ENCODE measurements around the gene ANXA2.

ANXA2 gene

GRCh38 chr15:60324706-60325438, 72.9 kb downstream of the ANXA2 start:
- Mint-ChIP-seq H3K27ac (no peak overlapping the region), H3K4me1 (ENCODE audit: low read depth) (peaks cover 8% of the 10 kb centered on the region), H3K27me3 (ENCODE audit: low read depth) (peaks cover 54% of the 10 kb centered on the region), H3K9me3 (no peaks in the 10 kb centered on the region), H3K4me3 (no peak overlapping the region), H3K36me3 (ENCODE audit: low read depth) (no peaks in the 10 kb centered on the region)
- DNase-seq (ENCODE audit: low spot score), result no peak

DNA sequence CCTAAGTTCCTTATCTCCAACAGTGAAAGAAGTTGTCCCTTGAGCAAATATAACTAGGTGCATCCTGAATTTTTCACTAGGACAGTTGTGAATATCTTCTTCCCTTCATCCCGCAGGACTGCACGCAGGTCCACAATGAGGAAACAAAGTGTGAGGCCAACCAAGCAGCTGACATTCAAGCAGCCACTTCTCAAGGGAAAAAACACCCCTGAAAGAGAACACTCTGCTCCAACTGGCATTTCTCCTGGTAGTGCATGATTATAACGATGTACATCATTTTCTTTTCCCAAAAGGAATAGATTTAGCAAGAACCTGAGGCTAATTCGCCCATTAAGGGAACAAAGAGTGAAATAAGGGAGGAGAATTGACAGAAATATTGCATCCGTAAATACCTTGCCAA, 74.5 kb downstream of the ANXA2 start:
- Mint-ChIP-seq H3K27me3 (ENCODE audit: low read depth) (peaks cover 46% of the 10 kb centered on the region), H3K36me3 (ENCODE audit: low read depth) (no peaks in the 10 kb centered on the region), H3K27ac (no peak overlapping the region)

DNA sequence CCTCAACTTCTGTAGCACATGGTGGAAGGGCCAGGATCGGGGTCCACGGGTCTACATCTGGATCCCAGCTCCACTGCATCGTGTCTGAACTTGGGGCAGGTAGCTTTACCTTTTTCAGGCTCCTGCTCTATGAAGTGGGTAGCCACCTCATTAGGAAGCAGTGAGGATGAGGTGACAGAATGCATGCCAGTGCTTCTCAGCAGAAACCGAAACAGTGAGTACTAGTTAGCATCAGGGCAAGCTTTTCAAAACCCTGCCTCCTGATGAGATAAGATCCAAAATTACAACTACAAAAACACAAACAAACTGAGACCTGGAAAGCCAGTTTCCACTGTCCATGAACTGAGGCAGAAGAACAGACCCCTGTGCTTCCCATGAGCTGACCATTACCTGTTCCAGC, 77.4 kb downstream of the ANXA2 start:
- H3K9me3 Mint-ChIP-seq, result no peaks in the 10 kb centered on the region
- peaks cover 28% of the 10 kb centered on the region for H3K27me3 Mint-ChIP-seq (ENCODE audit: low read depth)
- no peak for DNase-seq (ENCODE audit: low spot score)
- no peak overlapping the region for H3K4me3 Mint-ChIP-seq
- no peaks in the 10 kb centered on the region for H3K36me3 Mint-ChIP-seq (ENCODE audit: low read depth)
- H3K27ac Mint-ChIP-seq, result no peak overlapping the region
- H3K4me1 Mint-ChIP-seq (ENCODE audit: low read depth), result peaks cover 2% of the 10 kb centered on the region

More for the DNA sequence above, 74.5 kb downstream of the ANXA2 start:
- H3K9me3 Mint-ChIP-seq, result no peaks in the 10 kb centered on the region
- no peak overlapping the region for H3K4me3 Mint-ChIP-seq
- no peak for DNase-seq (ENCODE audit: low spot score)
- peaks cover 8% of the 10 kb centered on the region for H3K4me1 Mint-ChIP-seq (ENCODE audit: low read depth)

- H3K9me3 Mint-ChIP-seq, result no peaks in the 10 kb centered on the region
- no peaks in the 10 kb centered on the region for H3K36me3 Mint-ChIP-seq (ENCODE audit: low read depth)
- no peak overlapping the region for H3K27ac Mint-ChIP-seq
- H3K4me1 Mint-ChIP-seq (ENCODE audit: low read depth), result peaks cover 2% of the 10 kb centered on the region
- DNase-seq (ENCODE audit: low spot score), result no peak
- H3K27me3 Mint-ChIP-seq (ENCODE audit: low read depth), result peaks cover 10% of the 10 kb centered on the region
- H3K4me3 Mint-ChIP-seq, result no peak overlapping the region
Measured at GRCh38 chr15:60318216-60318867, 79.4 kb downstream of the ANXA2 start.

DNA sequence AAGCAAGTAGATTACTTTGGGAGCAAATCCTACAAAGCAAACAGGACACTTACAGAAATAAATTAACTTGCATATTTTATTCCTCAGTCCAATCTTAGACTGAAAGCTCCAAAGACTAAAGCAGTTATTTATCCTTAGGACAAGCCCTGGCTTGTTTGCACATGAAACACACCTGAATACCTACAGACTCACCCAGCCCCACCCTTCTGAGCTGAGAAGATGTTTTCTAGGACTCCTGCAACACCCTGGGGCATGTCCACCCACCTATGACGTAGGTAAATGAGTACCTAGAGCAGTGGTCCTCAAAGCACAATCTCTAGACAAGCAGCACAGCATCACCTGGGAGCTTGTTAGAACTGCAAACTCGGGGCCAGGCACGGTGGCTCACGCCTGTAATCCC, 80.8 kb downstream of the ANXA2 start:
- Mint-ChIP-seq H3K36me3 (ENCODE audit: low read depth) (no peaks in the 10 kb centered on the region), H3K4me1 (ENCODE audit: low read depth) (peaks cover 2% of the 10 kb centered on the region), H3K27me3 (ENCODE audit: low read depth) (peaks cover 12% of the 10 kb centered on the region), H3K4me3 (no peak overlapping the region), H3K27ac (no peak overlapping the region), H3K9me3 (no peaks in the 10 kb centered on the region)
- no peak for DNase-seq (ENCODE audit: low spot score)

GRCh38 chr15:60315878-60316277, 81.9 kb downstream of the ANXA2 start:
- H3K4me1 Mint-ChIP-seq (ENCODE audit: low read depth), result peaks cover 2% of the 10 kb centered on the region
- H3K4me3 Mint-ChIP-seq, result no peak overlapping the region
- DNase-seq (ENCODE audit: low spot score), result no peak
- H3K27ac Mint-ChIP-seq, result no peak overlapping the region
- H3K27me3 Mint-ChIP-seq (ENCODE audit: low read depth), result peaks cover 15% of the 10 kb centered on the region
- H3K36me3 Mint-ChIP-seq (ENCODE audit: low read depth), result no peaks in the 10 kb centered on the region
- no peaks in the 10 kb centered on the region for H3K9me3 Mint-ChIP-seq

DNA sequence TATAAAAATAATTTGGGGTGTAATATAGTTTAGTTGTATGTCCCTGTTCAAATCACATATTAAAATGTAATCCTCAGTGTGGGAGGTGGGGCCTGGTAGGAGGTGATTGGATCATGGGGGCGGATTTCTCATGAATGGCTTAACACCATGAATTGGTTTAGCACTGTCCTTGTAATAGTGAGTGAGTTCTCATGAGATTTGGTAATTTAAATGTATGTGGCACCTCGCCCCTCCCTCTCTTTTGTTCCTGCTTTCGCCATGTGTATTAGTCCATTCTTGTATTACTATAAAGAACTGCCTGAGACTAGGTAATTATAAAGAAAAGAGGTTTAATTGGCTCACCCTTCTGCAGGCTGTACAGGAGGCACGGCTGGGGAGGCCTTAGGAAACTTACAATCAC, 83.9 kb downstream of the ANXA2 start:
- Mint-ChIP-seq H3K27ac (no peak overlapping the region), H3K4me3 (no peak overlapping the region), H3K9me3 (no peaks in the 10 kb centered on the region), H3K4me1 (ENCODE audit: low read depth) (no peaks in the 10 kb centered on the region), H3K27me3 (ENCODE audit: low read depth) (peaks cover 22% of the 10 kb centered on the region), H3K36me3 (ENCODE audit: low read depth) (no peaks in the 10 kb centered on the region)
- no peak for DNase-seq (ENCODE audit: low spot score)

DNA sequence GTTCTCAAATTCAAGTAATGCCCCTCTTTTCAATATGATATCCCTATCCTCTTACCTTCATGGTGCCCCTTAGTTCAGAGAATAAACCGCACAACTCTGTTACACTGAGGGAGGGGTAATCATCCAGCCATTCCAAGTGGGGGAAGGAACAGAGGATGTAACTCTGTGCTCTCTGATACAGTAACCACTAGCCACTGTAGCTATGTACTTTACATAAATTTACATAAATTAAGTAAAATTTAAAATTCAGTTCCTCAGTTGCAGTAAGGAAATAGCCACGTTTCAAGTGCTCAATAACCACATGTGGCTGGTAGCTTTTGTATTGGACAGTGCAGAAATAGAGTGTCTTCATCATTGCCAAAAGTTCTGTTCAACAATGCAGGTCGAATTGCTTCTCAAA, 90.8 kb downstream of the ANXA2 start:
- H3K4me1 Mint-ChIP-seq (ENCODE audit: low read depth), result no peaks in the 10 kb centered on the region
- H3K36me3 Mint-ChIP-seq (ENCODE audit: low read depth), result no peaks in the 10 kb centered on the region
- no peak overlapping the region for H3K27ac Mint-ChIP-seq
- no peak for DNase-seq (ENCODE audit: low spot score)
- peaks cover 26% of the 10 kb centered on the region for H3K27me3 Mint-ChIP-seq (ENCODE audit: low read depth)
- no peaks in the 10 kb centered on the region for H3K9me3 Mint-ChIP-seq
- no peak overlapping the region for H3K4me3 Mint-ChIP-seq

DNA sequence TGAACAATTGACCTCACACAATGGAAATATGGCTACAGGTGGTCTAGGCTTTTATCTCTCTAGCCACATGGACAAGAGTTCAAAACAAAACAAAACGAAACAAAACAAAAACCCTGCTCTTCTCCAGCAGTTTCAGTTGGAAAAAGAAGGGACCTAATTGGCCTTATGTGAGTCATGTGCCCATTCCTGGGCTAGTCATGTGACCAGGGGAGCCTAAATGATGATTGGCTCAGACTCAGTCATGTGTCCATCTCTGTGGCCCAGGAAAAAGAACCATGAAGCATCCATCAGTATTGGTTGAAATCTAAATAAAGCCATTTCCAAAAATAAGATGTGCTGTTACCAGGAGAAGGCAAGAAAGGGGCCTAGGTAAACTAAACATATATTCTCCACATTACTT, 96.8 kb downstream of the ANXA2 start:
- Mint-ChIP-seq H3K4me1 (ENCODE audit: low read depth) (no peaks in the 10 kb centered on the region), H3K4me3 (no peak overlapping the region), H3K27me3 (ENCODE audit: low read depth) (peaks cover 10% of the 10 kb centered on the region), H3K9me3 (peaks cover 2% of the 10 kb centered on the region), H3K27ac (no peak overlapping the region), H3K36me3 (ENCODE audit: low read depth) (no peaks in the 10 kb centered on the region)
- DNase-seq (ENCODE audit: low spot score), result no peak

- Mint-ChIP-seq H3K27me3 (ENCODE audit: low read depth) (peaks cover 8% of the 10 kb centered on the region), H3K9me3 (peaks cover 5% of the 10 kb centered on the region), H3K27ac (no peak overlapping the region), H3K36me3 (ENCODE audit: low read depth) (no peaks in the 10 kb centered on the region), H3K4me3 (no peak overlapping the region), H3K4me1 (ENCODE audit: low read depth) (no peaks in the 10 kb centered on the region)
- no peak for DNase-seq (ENCODE audit: low spot score)
Measured at GRCh38 chr15:60299452-60300047, 98.2 kb downstream of the ANXA2 start.
